SH-SY5Y (cell line): Measurements from ENCODE around the gene GEMIN7.

Experiments
- GATA2 ChIP-seq: IDR thresholded peaks from 2 replicates; pipeline ENCODE4 v1.6.1; 2011; ENCODE audit warnings: mild to moderate bottlenecking, low read depth, low read length
- GATA3 ChIP-seq: IDR thresholded peaks from 2 replicates; pipeline ENCODE4 v1.6.1; 2011; ENCODE audit warnings: low read depth, mild to moderate bottlenecking, low read length, moderate library complexity

- TF ChIP-seq GATA2 (no peak), GATA3 (no peak)
These were observed 40.5 kb downstream of the GEMIN7 start for GRCh38 chr19:45119582-45119981.
